Right ventricle myocardium superior (tissue), 1 donor: ENCODE data around the gene SH3BP4. TPM values are rescaled to one million over a fixed set of nuclear protein-coding genes. Genes with fewer than 3 reads are reported as not detected.

ENCODE experiments used
- ATAC-seq: fragments of 200-7000 bp; cut with Tn5 transposase; one replicate; pipeline ENCODE4 v1.9.1; 2020; ENCODE audit warnings: mild to moderate bottlenecking; ENCODE audit not compliant: poor library complexity
- DNase-seq: peaks from one replicate; pipeline ENCODE4 v3.0.0-alpha.2; 2020
- intact Hi-C: fragments of 100-400 bp; cut with DNase I; formaldehyde crosslinking; loops from one replicate; pipeline ENCODE4 v1.11.2; 2022
- total RNA-seq: library from RNA; stranded (reverse); fragmentation: NEBNext Ultra II Directional; extraction: Animal tissue kit (Norgen Biotek cat#: 25700); gene quantifications from one replicate; pipeline ENCODE4 v1.2.1, GENCODE V29; 2021
- donor health status: DM: no; HTN: yes; CAD: no; lungs with severe emphysema.

The SH3BP4 gene
- total RNA-seq, 1 donor from 2014 or later = 9.0 TPM

- intact Hi-C loops = no loop called here
- DNase-seq (no peak), ATAC-seq (no peak)
Measured at GRCh38 chr2:234935311-234935710, 16.5 kb upstream of the SH3BP4 start.

- no peak for DNase-seq
- intact Hi-C loops = no loop called here
- no peak for ATAC-seq
Measured at GRCh38 chr2:234939576-234939975, 12.2 kb upstream of the SH3BP4 start.

GRCh38 chr2:234939996-234940395 is 11.8 kb upstream of the SH3BP4 start:
- DNase-seq (no peak), ATAC-seq (no peak)
- intact Hi-C loops = no loop called here

GRCh38 chr2:234940527-234940926 is 11.3 kb upstream of the SH3BP4 start:
- DNase-seq = no peak
- no peak for ATAC-seq
- intact Hi-C loops = no loop called here

GRCh38 chr2:234945339-234945873 is 6.4 kb upstream of the SH3BP4 start:
- no peak for ATAC-seq
- DNase-seq = no peak
- intact Hi-C loops = no loop called here

- no peak for DNase-seq
- no peak for ATAC-seq
- intact Hi-C loops = no loop called here
Measured at GRCh38 chr2:234947556-234947955, 4.3 kb upstream of the SH3BP4 start.

- ATAC-seq = no peak
- no peak for DNase-seq
- intact Hi-C loops = no loop called here
Measured at GRCh38 chr2:234949762-234950434, 1.9 kb upstream of the SH3BP4 start.

GRCh38 chr2:234950435-234950729 is 1.4 kb upstream of the SH3BP4 start:
- ATAC-seq = no peak
- DNase-seq = no peak
- intact Hi-C loops = no loop called here

- intact Hi-C loops = no loop called here
- DNase-seq = no peak
- ATAC-seq = peak; percentile 24
Measured at GRCh38 chr2:234950730-234951663, 820 bp upstream of the SH3BP4 start.

- DNase-seq (no peak), ATAC-seq (peak; percentile 15)
- intact Hi-C loops = no loop called here
Measured at GRCh38 chr2:234952270-234953115, 676 bp downstream of the SH3BP4 start.

GRCh38 chr2:234953116-234954031 is 1.6 kb downstream of the SH3BP4 start:
- intact Hi-C loops = no loop called here
- ATAC-seq = no peak

GRCh38 chr2:234954551-234954992 is 2.8 kb downstream of the SH3BP4 start:
- DNase-seq = no peak
- intact Hi-C loops = no loop called here

More at GRCh38 chr2:234953116-234954031, 1.6 kb downstream of the SH3BP4 start:
- DNase-seq = no peak

GRCh38 chr2:234955091-234955591 is 3.3 kb downstream of the SH3BP4 start:
- no peak for ATAC-seq
- DNase-seq = no peak
- intact Hi-C loops = no loop called here

More at GRCh38 chr2:234954551-234954992, 2.8 kb downstream of the SH3BP4 start:
- ATAC-seq = no peak

GRCh38 chr2:234955971-234956509 is 4.2 kb downstream of the SH3BP4 start:
- ATAC-seq (no peak), DNase-seq (no peak)
- intact Hi-C loops = no loop called here

GRCh38 chr2:234957834-234958135 is 6.0 kb downstream of the SH3BP4 start:
- ATAC-seq = no peak
- intact Hi-C loops = no loop called here

GRCh38 chr2:234958311-234958710 is 6.5 kb downstream of the SH3BP4 start:
- DNase-seq = no peak
- no peak for ATAC-seq
- intact Hi-C loops = no loop called here

More at GRCh38 chr2:234957834-234958135, 6.0 kb downstream of the SH3BP4 start:
- no peak for DNase-seq

- DNase-seq (no peak), ATAC-seq (no peak)
- intact Hi-C loops = no loop called here
Measured at GRCh38 chr2:234958746-234959395, 7.1 kb downstream of the SH3BP4 start.
